GM12874 (cell line): ENCODE measurements around the gene EPHB1.

Source experiments
- TF ChIP-seq, protein P1 (sequence below): IDR thresholded peaks from 2 replicates; pipeline ENCODE4 v1.5.1; 2011; ENCODE audit warnings: low read depth, mild to moderate bottlenecking, control low read depth, low read length, moderate library complexity; ENCODE audit not compliant: insufficient read depth

The EPHB1 gene

DNA sequence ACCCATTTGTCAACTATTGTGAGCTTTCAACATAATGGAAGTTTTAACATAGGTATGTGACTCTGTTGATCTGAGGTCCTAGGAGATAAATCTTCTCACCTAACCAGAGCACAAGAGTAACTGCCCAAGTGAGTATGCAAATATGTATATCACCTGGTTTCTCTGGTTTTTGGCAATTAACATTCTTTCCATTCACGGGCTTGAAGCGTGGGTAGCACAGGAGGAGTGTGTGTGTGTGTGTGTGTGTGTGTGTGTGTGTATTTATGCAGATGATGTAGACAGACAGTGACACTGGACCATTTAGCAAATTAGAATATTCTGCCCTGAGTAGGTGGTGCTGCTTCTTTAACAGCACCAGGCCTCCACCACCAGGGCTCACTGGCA lies 15.0 kb downstream of the EPHB1 start:
- TF ChIP-seq, protein P1, sequence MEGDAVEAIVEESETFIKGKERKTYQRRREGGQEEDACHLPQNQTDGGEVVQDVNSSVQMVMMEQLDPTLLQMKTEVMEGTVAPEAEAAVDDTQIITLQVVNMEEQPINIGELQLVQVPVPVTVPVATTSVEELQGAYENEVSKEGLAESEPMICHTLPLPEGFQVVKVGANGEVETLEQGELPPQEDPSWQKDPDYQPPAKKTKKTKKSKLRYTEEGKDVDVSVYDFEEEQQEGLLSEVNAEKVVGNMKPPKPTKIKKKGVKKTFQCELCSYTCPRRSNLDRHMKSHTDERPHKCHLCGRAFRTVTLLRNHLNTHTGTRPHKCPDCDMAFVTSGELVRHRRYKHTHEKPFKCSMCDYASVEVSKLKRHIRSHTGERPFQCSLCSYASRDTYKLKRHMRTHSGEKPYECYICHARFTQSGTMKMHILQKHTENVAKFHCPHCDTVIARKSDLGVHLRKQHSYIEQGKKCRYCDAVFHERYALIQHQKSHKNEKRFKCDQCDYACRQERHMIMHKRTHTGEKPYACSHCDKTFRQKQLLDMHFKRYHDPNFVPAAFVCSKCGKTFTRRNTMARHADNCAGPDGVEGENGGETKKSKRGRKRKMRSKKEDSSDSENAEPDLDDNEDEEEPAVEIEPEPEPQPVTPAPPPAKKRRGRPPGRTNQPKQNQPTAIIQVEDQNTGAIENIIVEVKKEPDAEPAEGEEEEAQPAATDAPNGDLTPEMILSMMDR = no peak

GRCh38 chr3:134810850-134811249 lies 15.8 kb downstream of the EPHB1 start:
- TF ChIP-seq, protein P1 = no peak

DNA sequence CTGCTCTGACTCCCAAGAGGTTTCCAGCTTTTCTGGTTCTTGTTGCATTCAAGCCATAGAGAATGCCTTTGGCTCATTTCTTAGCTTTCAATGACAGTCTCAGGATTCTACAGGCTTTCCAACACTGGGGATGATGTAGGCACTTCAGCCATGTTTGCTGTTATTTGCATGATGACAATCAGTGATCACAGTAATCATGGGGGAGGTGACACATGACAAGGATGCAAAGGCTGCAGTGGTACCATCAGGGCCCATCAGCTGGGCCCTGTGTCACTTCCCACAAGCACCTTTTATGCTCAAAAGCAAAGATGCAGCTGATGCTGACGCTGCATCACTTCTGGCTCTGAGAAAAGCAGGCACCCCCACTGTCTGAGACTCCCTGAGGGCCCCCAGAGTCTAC lies 18.6 kb downstream of the EPHB1 start:
- TF ChIP-seq, protein P1 = no peak

GRCh38 chr3:134815519-134815918 lies 20.5 kb downstream of the EPHB1 start:
- TF ChIP-seq, protein P1 = no peak

GRCh38 chr3:134816623-134817022 lies 21.6 kb downstream of the EPHB1 start:
- TF ChIP-seq, protein P1 = no peak

DNA sequence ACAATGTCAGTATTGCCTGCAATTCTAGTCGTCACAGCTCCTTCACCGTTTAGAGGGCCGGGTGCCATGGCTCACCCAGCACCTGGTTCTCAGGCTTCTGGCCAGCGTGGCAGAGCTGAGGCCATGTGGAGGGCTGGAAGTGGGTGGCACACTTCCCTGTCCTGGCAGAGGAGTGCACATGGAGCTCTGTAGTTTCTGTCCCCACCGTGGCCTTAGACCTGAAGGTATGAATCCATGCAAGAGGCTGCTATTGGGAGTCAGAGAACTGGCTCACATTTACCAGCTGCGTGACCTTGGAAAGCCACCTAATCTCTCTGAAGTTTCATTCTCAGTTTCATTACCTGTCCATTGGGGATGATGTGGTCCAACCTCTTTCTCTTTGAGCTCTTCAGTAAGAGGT lies 22.2 kb downstream of the EPHB1 start:
- TF ChIP-seq, protein P1 = no peak

GRCh38 chr3:134820994-134821393 lies 25.9 kb downstream of the EPHB1 start:
- TF ChIP-seq, protein P1 = no peak

GRCh38 chr3:134822090-134822489 lies 27.0 kb downstream of the EPHB1 start:
- TF ChIP-seq, protein P1 = no peak
